Trophoblast cell (in vitro differentiated cells and primary cell): ENCODE results near the gene TMEM247.

Experiments used
- DNase-seq, 2 donors: peaks; one replicate each; pipeline ENCODE4 v3.0.0-alpha.2; 2016
- H2AFZ ChIP-seq: 2 replicates; pipeline ENCODE4 v1.6.1; 2013; ENCODE audit warnings: low read length, moderate library complexity, mild to moderate bottlenecking; ENCODE audit not compliant: insufficient read depth, poor library complexity
- H2AK5ac ChIP-seq: 2 replicates; pipeline ENCODE4 v1.6.1; 2013; ENCODE audit warnings: mild to moderate bottlenecking, low read length
- H2BK120ac ChIP-seq: 2 replicates; pipeline ENCODE4 v1.6.1; 2013; ENCODE audit warnings: low read length, mild to moderate bottlenecking, moderate library complexity; ENCODE audit not compliant: insufficient read depth, poor library complexity
- H2BK12ac ChIP-seq: 2 replicates; pipeline ENCODE4 v1.6.1; 2013; ENCODE audit warnings: mild to moderate bottlenecking, low read length, moderate library complexity
- H2BK5ac ChIP-seq: 2 replicates; pipeline ENCODE4 v1.6.1; 2013; ENCODE audit warnings: low read length, low read depth, moderate library complexity, mild to moderate bottlenecking; ENCODE audit not compliant: poor library complexity
- H3K14ac ChIP-seq: 2 replicates; pipeline ENCODE4 v1.6.1; 2013; ENCODE audit warnings: mild to moderate bottlenecking, low read length
- H3K18ac ChIP-seq: 2 replicates; pipeline ENCODE4 v1.6.1; 2013; ENCODE audit warnings: mild to moderate bottlenecking, low read length
- H3K23ac ChIP-seq: 2 replicates; pipeline ENCODE4 v1.6.1; 2013; ENCODE audit warnings: low read length
- H3K27ac ChIP-seq: 2 replicates; pipeline ENCODE4 v1.5.1; 2013; ENCODE audit warnings: low read depth, mild to moderate bottlenecking, inconsistent platforms, low read length, moderate library complexity
- H3K27me3 ChIP-seq: 2 replicates; pipeline ENCODE4 v1.6.1; 2013; ENCODE audit warnings: inconsistent platforms, mild to moderate bottlenecking, low read length, moderate library complexity; ENCODE audit not compliant: insufficient read depth
- H3K36me3 ChIP-seq, 2 experiments: 1 replicate in 1 of 2; 2 replicates in 1 of 2; pipeline ENCODE4 v1.6.1; 2013; ENCODE audit warnings: low read length in 2 of 2, mild to moderate bottlenecking in 2 of 2, moderate library complexity in 1 of 2; ENCODE audit not compliant: insufficient read depth in 2 of 2, control insufficient read depth in 1 of 2
- H3K4ac ChIP-seq: 2 replicates; pipeline ENCODE4 v1.6.1; 2013; ENCODE audit warnings: low read depth, mild to moderate bottlenecking, low read length, moderate library complexity
- H3K4me1 ChIP-seq, 2 experiments: 1 replicate in 1 of 2; 2 replicates in 1 of 2; pipeline ENCODE4 v1.6.1; 2013; ENCODE audit warnings: low read length in 2 of 2, mild to moderate bottlenecking in 2 of 2, moderate library complexity in 1 of 2; ENCODE audit not compliant: insufficient read depth in 2 of 2, control insufficient read depth in 1 of 2
- H3K4me2 ChIP-seq: 2 replicates; pipeline ENCODE4 v1.6.1; 2013; ENCODE audit warnings: inconsistent platforms, mild to moderate bottlenecking, low read length, moderate library complexity
- H3K4me3 ChIP-seq: 2 replicates; pipeline ENCODE4 v1.5.1; 2013; ENCODE audit warnings: mild to moderate bottlenecking, low read depth, low read length, inconsistent platforms
- H3K79me1 ChIP-seq: one replicate; pipeline ENCODE4 v1.6.1; 2013; ENCODE audit warnings: low read length
- H3K79me2 ChIP-seq: 2 replicates; pipeline ENCODE4 v1.6.1; 2013; ENCODE audit warnings: low read length, mild to moderate bottlenecking; ENCODE audit not compliant: control insufficient read depth, insufficient read depth, poor library complexity
- H3K9ac ChIP-seq: 2 replicates; pipeline ENCODE4 v1.6.1; 2013; ENCODE audit warnings: mild to moderate bottlenecking, low read length
- H3K9me3 ChIP-seq: 2 replicates; pipeline ENCODE4 v1.6.1; 2013; ENCODE audit warnings: low read depth, mild to moderate bottlenecking, control low read depth, inconsistent platforms, low read length; ENCODE audit not compliant: insufficient read depth
- H4K12ac ChIP-seq: 2 replicates; pipeline ENCODE4 v1.6.1; 2013; ENCODE audit warnings: low read depth, mild to moderate bottlenecking, low read length, moderate library complexity
- H4K8ac ChIP-seq: 2 replicates; pipeline ENCODE4 v1.6.1; 2013; ENCODE audit warnings: low read depth, mild to moderate bottlenecking, low read length, moderate library complexity
- H4K91ac ChIP-seq: one replicate; pipeline ENCODE4 v1.6.1; 2013; ENCODE audit warnings: low read depth, mild to moderate bottlenecking, low read length, moderate library complexity
- WGBS: extraction: QIAGEN DNeasy Blood & Tissue Kit; methylation state at CpG from one replicate; pipeline ENCODE4 v1.1.7; 2013; ENCODE audit warnings: missing lambda C conversion rate; ENCODE audit not compliant: insufficient read length, insufficient coverage; ENCODE audit errors: extremely low coverage; 5-methylcytosine and 5-hydroxymethylcytosine counted together

TMEM247 gene

GRCh38 chr2:46500801-46501200, 21.4 kb downstream of the TMEM247 start:
- no peak overlapping the region for H4K8ac ChIP-seq
- no peaks in the 10 kb centered on the region for H3K4me1 ChIP-seq
- no peaks in the 10 kb centered on the region for H3K79me2 ChIP-seq
- H3K23ac ChIP-seq: no peak overlapping the region
- no peaks in the 10 kb centered on the region for H3K79me1 ChIP-seq
- no peak for DNase-seq
- H3K18ac ChIP-seq: no peak overlapping the region
- H3K4me3 ChIP-seq: no peak overlapping the region
- H2BK5ac ChIP-seq: no peak overlapping the region
- H2AK5ac ChIP-seq: no peak overlapping the region
- H3K4ac ChIP-seq: no peak overlapping the region
- H4K12ac ChIP-seq: no peak overlapping the region
- no peak overlapping the region for H2BK120ac ChIP-seq
- H3K4me2 ChIP-seq: no peak overlapping the region
- H3K27me3 ChIP-seq: peaks cover 8% of the 10 kb centered on the region
- H3K9ac ChIP-seq: no peak overlapping the region
- H3K9me3 ChIP-seq: no peaks in the 10 kb centered on the region
- no peak overlapping the region for H2AFZ ChIP-seq
- no peak overlapping the region for H4K91ac ChIP-seq
- WGBS: no CpG with 5 or more reads among the region's 6 CpGs
- no peak overlapping the region for H2BK12ac ChIP-seq
- no peaks in the 10 kb centered on the region for H3K36me3 ChIP-seq
- H3K14ac ChIP-seq: no peak overlapping the region
- no peak overlapping the region for H3K27ac ChIP-seq

GRCh38 chr2:46502291-46502885, 23.0 kb downstream of the TMEM247 start:
- no peak overlapping the region for H3K23ac ChIP-seq
- H3K4me3 ChIP-seq: no peak overlapping the region
- H3K27me3 ChIP-seq: peaks cover 7% of the 10 kb centered on the region
- H3K4me2 ChIP-seq: no peak overlapping the region
- no peak overlapping the region for H3K4ac ChIP-seq
- no peak overlapping the region for H2AFZ ChIP-seq
- H3K27ac ChIP-seq: no peak overlapping the region
- DNase-seq: no peak
- H2BK12ac ChIP-seq: no peak overlapping the region
- no peaks in the 10 kb centered on the region for H3K9me3 ChIP-seq
- H3K36me3 ChIP-seq: no peaks in the 10 kb centered on the region
- no peak overlapping the region for H4K12ac ChIP-seq
- H2AK5ac ChIP-seq: no peak overlapping the region
- H4K8ac ChIP-seq: no peak overlapping the region
- no peaks in the 10 kb centered on the region for H3K79me1 ChIP-seq
- H2BK120ac ChIP-seq: no peak overlapping the region
- H4K91ac ChIP-seq: no peak overlapping the region
- H3K18ac ChIP-seq: no peak overlapping the region
- H3K14ac ChIP-seq: no peak overlapping the region
- no CpG with 5 or more reads among the region's 4 CpGs for WGBS
- H3K4me1 ChIP-seq: no peaks in the 10 kb centered on the region
- no peak overlapping the region for H2BK5ac ChIP-seq
- no peak overlapping the region for H3K9ac ChIP-seq
- H3K79me2 ChIP-seq: no peaks in the 10 kb centered on the region

- Histone ChIP-seq H3K79me2 (no peaks in the 10 kb centered on the region), H3K27me3 (peaks cover 3% of the 10 kb centered on the region), H3K79me1 (no peaks in the 10 kb centered on the region), H3K27ac (no peak overlapping the region), H2BK12ac (no peak overlapping the region), H3K4me3 (no peak overlapping the region), H2AFZ (no peak overlapping the region), H3K4ac (no peak overlapping the region), H3K18ac (no peak overlapping the region), H3K14ac (no peak overlapping the region), H4K8ac (no peak overlapping the region), H2BK5ac (no peak overlapping the region), H3K23ac (no peak overlapping the region), H3K36me3 (no peaks in the 10 kb centered on the region), H3K9ac (no peak overlapping the region), H2BK120ac (no peak overlapping the region), H4K12ac (no peak overlapping the region), H4K91ac (no peak overlapping the region), H2AK5ac (no peak overlapping the region), H3K4me2 (no peak overlapping the region), H3K9me3 (no peaks in the 10 kb centered on the region), H3K4me1 (no peaks in the 10 kb centered on the region)
- no peak for DNase-seq
- WGBS: no CpG with 5 or more reads among the region's 4 CpGs
These were observed 24.3 kb downstream of the TMEM247 start for GRCh38 chr2:46503686-46504085.

- Histone ChIP-seq H3K27ac (no peak overlapping the region), H3K18ac (no peak overlapping the region), H3K9me3 (peaks cover 2% of the 10 kb centered on the region), H2AK5ac (no peak overlapping the region), H3K27me3 (peaks cover 3% of the 10 kb centered on the region), H4K8ac (no peak overlapping the region), H4K91ac (no peak overlapping the region), H3K4me2 (no peak overlapping the region), H3K4ac (no peak overlapping the region), H2BK5ac (no peak overlapping the region), H3K79me2 (no peaks in the 10 kb centered on the region), H4K12ac (no peak overlapping the region), H3K9ac (no peak overlapping the region), H2BK12ac (no peak overlapping the region), H2BK120ac (no peak overlapping the region), H3K4me1 (no peaks in the 10 kb centered on the region), H3K36me3 (no peaks in the 10 kb centered on the region), H3K4me3 (no peak overlapping the region), H2AFZ (no peak overlapping the region), H3K14ac (no peak overlapping the region), H3K23ac (no peak overlapping the region), H3K79me1 (no peaks in the 10 kb centered on the region)
- DNase-seq: no peak
- no CpG with 5 or more reads among the region's 2 CpGs for whole genome bisulfite sequencing
These were observed 24.9 kb downstream of the TMEM247 start for GRCh38 chr2:46504221-46504620.
